OCI-LY1 (cell line): ENCODE data around the gene EYS.

ENCODE experiments used
- H2AFZ ChIP-seq: fragments of 200-600 bp; sonication (generic), shearing (Covaris generic); 2 replicates; pipeline ENCODE4 v1.6.0; 2014; ENCODE audit warnings: antibody characterized with exemption, mild to moderate bottlenecking, low read length
- H3F3A ChIP-seq: fragments of 200-600 bp; sonication (generic), shearing (Covaris generic); 2 replicates; pipeline ENCODE4 v1.6.0; 2014; ENCODE audit warnings: mild to moderate bottlenecking, antibody characterized with exemption, low read length, moderate library complexity; ENCODE audit not compliant: insufficient read depth
- H3K27ac ChIP-seq: fragments of 200-600 bp; sonication (generic); 2 replicates; pipeline ENCODE4 v1.5.1; 2014; ENCODE audit warnings: low read length, mixed run types, mild to moderate bottlenecking, low read depth; ENCODE audit not compliant: poor library complexity, severe bottlenecking
- H3K27me3 ChIP-seq: fragments of 200-600 bp; sonication (generic); 2 replicates; pipeline ENCODE4 v1.6.0; 2014; ENCODE audit warnings: antibody characterized with exemption, mild to moderate bottlenecking, low read length, moderate library complexity; ENCODE audit not compliant: insufficient read depth
- H3K36me3 ChIP-seq: fragments of 200-600 bp; sonication (generic); 2 replicates; pipeline ENCODE4 v1.6.1; 2014; ENCODE audit warnings: mild to moderate bottlenecking, antibody characterized with exemption, low read length, moderate library complexity, mixed read lengths; ENCODE audit not compliant: insufficient read depth
- H3K4me1 ChIP-seq: fragments of 200-600 bp; sonication (generic); 2 replicates; pipeline ENCODE4 v1.5.1; 2014; ENCODE audit warnings: mild to moderate bottlenecking, low read length, moderate library complexity; ENCODE audit not compliant: insufficient read depth, severe bottlenecking
- H3K4me2 ChIP-seq: fragments of 200-600 bp; sonication (generic), shearing (Covaris generic); 2 replicates; pipeline ENCODE4 v1.6.1; 2014; ENCODE audit warnings: low read length
- H3K4me3 ChIP-seq: fragments of 200-600 bp; sonication (generic); 2 replicates; pipeline ENCODE4 v1.5.1; 2014; ENCODE audit warnings: low read length, low read depth, mild to moderate bottlenecking, mixed read lengths; ENCODE audit not compliant: poor library complexity, severe bottlenecking
- H3K79me2 ChIP-seq: fragments of 200-600 bp; shearing (Covaris generic); 2 replicates; pipeline ENCODE4 v1.6.1; 2016; ENCODE audit warnings: mixed run types, low read length, mixed read lengths; ENCODE audit not compliant: insufficient read depth
- H3K9ac ChIP-seq: fragments of 200-600 bp; sonication (generic), shearing (Covaris generic); 2 replicates; pipeline ENCODE4 v1.6.1; 2014; ENCODE audit warnings: mild to moderate bottlenecking, low read length, mixed read lengths
- H3K9me2 ChIP-seq: fragments of 200-600 bp; sonication (generic), shearing (Covaris generic); 2 replicates; pipeline ENCODE4 v1.6.1; 2014; ENCODE audit warnings: low read depth, mild to moderate bottlenecking, low read length, mixed read lengths
- H3K9me3 ChIP-seq: fragments of 200-600 bp; shearing (Covaris generic); 2 replicates; pipeline ENCODE4 v1.6.1; 2014; ENCODE audit warnings: low read length, mixed read lengths
- H4K20me1 ChIP-seq: fragments of 200-600 bp; sonication (generic), shearing (Covaris generic); 2 replicates; pipeline ENCODE4 v1.6.0; 2016; ENCODE audit warnings: mild to moderate bottlenecking, low read length; ENCODE audit not compliant: insufficient read depth
- EZH2 ChIP-seq: fragments of 200-600 bp; sonication (generic), shearing (Covaris generic); IDR thresholded peaks from 2 replicates; pipeline ENCODE4 v1.8.0; 2017; ENCODE audit warnings: borderline replicate concordance, mixed run types, mild to moderate bottlenecking, antibody characterized with exemption, low read length, moderate library complexity, mixed read lengths
- TF ChIP-seq, protein P1 (sequence below): fragments of 200-600 bp; sonication (generic), shearing (Covaris generic); IDR thresholded peaks from 2 replicates; pipeline ENCODE4 v1.5.1; 2017; ENCODE audit warnings: mild to moderate bottlenecking, antibody characterized with exemption, low read length, moderate library complexity, mixed read lengths

EYS gene

DNA sequence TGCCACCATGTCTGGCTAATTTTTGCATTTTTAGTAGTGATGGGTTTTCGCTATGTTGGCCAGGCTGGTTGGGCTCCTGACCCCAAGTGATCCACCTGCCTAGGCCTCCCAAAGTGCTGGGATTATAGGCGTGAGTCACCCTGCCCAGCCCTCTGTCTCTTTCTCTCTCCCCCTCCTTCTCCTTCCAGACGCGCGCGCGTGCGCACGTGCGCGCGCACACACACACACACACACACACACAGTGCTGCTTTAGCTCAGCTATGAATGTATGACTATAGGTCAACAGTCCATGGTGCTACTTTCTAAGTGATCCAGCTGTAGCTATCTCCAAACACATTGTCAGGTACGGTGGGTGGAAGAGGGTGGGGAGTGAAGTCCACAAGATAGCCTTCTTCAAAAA is 1621.9 kb downstream of the EYS start:
- Histone ChIP-seq H3K4me3 (no peak overlapping the region), H3K27me3 (no peaks in the 10 kb centered on the region), H3K36me3 (no peaks in the 10 kb centered on the region), H2AFZ (no peak overlapping the region), H3K4me2 (no peak overlapping the region), H4K20me1 (no peaks in the 10 kb centered on the region), H3F3A (no peaks in the 10 kb centered on the region), H3K9me3 (no peaks in the 10 kb centered on the region), H3K9ac (no peak overlapping the region), H3K27ac (no peak overlapping the region), H3K4me1 (no peaks in the 10 kb centered on the region), H3K9me2 (no peaks in the 10 kb centered on the region), H3K79me2 (no peaks in the 10 kb centered on the region)
- no peak for TF ChIP-seq EZH2
- TF ChIP-seq, protein P1, sequence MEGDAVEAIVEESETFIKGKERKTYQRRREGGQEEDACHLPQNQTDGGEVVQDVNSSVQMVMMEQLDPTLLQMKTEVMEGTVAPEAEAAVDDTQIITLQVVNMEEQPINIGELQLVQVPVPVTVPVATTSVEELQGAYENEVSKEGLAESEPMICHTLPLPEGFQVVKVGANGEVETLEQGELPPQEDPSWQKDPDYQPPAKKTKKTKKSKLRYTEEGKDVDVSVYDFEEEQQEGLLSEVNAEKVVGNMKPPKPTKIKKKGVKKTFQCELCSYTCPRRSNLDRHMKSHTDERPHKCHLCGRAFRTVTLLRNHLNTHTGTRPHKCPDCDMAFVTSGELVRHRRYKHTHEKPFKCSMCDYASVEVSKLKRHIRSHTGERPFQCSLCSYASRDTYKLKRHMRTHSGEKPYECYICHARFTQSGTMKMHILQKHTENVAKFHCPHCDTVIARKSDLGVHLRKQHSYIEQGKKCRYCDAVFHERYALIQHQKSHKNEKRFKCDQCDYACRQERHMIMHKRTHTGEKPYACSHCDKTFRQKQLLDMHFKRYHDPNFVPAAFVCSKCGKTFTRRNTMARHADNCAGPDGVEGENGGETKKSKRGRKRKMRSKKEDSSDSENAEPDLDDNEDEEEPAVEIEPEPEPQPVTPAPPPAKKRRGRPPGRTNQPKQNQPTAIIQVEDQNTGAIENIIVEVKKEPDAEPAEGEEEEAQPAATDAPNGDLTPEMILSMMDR: no peak

DNA sequence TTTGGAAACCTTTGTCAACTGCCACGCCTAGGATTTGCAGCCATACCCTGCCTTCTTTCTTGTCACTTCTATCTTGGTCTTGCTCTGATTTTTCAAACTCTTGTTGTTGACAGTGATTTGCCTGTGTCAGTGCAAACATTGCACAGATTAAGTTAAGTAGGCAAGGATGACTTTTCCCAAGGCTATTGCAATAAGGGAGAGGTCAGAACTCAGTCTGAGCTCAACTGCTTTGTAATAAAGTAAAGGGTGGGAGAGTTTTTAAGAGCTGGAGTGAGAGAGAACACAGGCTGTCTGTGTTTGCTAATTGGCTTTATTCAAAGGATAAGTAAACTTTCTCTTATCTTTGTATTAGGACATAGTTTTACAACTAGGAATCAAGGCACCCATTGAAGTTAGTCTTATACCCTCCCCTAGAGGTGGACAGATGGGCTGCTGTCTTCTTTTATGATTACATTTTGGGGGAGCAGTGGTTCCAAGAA is 1622.8 kb downstream of the EYS start:
- TF ChIP-seq, protein P1: no peak
- TF ChIP-seq EZH2: no peak
- H3F3A ChIP-seq: no peaks in the 10 kb centered on the region
- no peak overlapping the region for H3K4me2 ChIP-seq
- H3K27me3 ChIP-seq: no peaks in the 10 kb centered on the region
- H3K79me2 ChIP-seq: no peaks in the 10 kb centered on the region
- H3K4me1 ChIP-seq: no peaks in the 10 kb centered on the region
- H3K9ac ChIP-seq: no peak overlapping the region
- no peak overlapping the region for H2AFZ ChIP-seq
- no peaks in the 10 kb centered on the region for H3K36me3 ChIP-seq
- H3K27ac ChIP-seq: no peak overlapping the region
- H4K20me1 ChIP-seq: no peaks in the 10 kb centered on the region
- no peak overlapping the region for H3K4me3 ChIP-seq
- no peaks in the 10 kb centered on the region for H3K9me3 ChIP-seq
- H3K9me2 ChIP-seq: no peaks in the 10 kb centered on the region

DNA sequence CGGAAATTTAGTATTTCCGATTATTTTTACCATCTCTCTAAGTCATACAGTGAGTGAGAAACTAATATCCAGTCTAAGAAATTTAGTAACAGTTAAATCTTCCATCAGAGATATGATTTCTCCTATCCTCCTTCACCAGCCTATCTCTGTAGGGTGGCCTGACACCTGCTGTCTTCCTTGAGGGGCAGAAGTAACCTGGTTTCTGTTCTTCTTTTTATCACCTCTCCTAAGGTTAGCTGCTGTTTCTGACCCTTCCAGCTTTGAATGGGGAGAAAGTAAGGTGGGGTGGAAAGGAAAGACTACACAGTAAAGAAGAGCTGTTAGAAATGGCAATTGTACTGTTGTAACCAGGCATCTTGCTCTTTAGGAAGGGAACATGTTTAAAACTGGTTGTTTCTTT is 1623.8 kb downstream of the EYS start:
- no peaks in the 10 kb centered on the region for H3K79me2 ChIP-seq
- H3K27me3 ChIP-seq: no peaks in the 10 kb centered on the region
- H3K9me2 ChIP-seq: no peaks in the 10 kb centered on the region
- no peak overlapping the region for H3K9ac ChIP-seq
- H3K27ac ChIP-seq: no peak overlapping the region
- H3K4me3 ChIP-seq: no peak overlapping the region
- no peaks in the 10 kb centered on the region for H3F3A ChIP-seq
- H3K4me1 ChIP-seq: no peaks in the 10 kb centered on the region
- no peak overlapping the region for H3K4me2 ChIP-seq
- no peaks in the 10 kb centered on the region for H3K9me3 ChIP-seq
- H4K20me1 ChIP-seq: no peaks in the 10 kb centered on the region
- no peak overlapping the region for H2AFZ ChIP-seq
- no peaks in the 10 kb centered on the region for H3K36me3 ChIP-seq
- no peak for TF ChIP-seq EZH2
- TF ChIP-seq, protein P1: no peak
